PFSK-1 (cell line): ENCODE measurements around the gene ENOSF1.

ENCODE experiments used
- TAF1 ChIP-seq: IDR thresholded peaks from 2 replicates; pipeline ENCODE4 v1.6.1; 2012; ENCODE audit warnings: low read length, control low read depth, borderline replicate concordance; ENCODE audit not compliant: insufficient read depth
- TF ChIP-seq, protein P1 (sequence below), 2 experiments: IDR thresholded peaks; 2 replicates each; pipeline versions ENCODE4 v1.6.1 to v1.8.0; 2011 to 2012; ENCODE audit warnings: low read depth in 2 of 2, low read length in 2 of 2, control low read depth in 1 of 2, inconsistent platforms in 1 of 2, mild to moderate bottlenecking in 1 of 2, moderate library complexity in 1 of 2; ENCODE audit not compliant: insufficient read depth in 1 of 2

GRCh38 chr18:744832-745597 lies 32.6 kb upstream of the ENOSF1 start:
- no peak for TF ChIP-seq TAF1
- TF ChIP-seq, protein P1, sequence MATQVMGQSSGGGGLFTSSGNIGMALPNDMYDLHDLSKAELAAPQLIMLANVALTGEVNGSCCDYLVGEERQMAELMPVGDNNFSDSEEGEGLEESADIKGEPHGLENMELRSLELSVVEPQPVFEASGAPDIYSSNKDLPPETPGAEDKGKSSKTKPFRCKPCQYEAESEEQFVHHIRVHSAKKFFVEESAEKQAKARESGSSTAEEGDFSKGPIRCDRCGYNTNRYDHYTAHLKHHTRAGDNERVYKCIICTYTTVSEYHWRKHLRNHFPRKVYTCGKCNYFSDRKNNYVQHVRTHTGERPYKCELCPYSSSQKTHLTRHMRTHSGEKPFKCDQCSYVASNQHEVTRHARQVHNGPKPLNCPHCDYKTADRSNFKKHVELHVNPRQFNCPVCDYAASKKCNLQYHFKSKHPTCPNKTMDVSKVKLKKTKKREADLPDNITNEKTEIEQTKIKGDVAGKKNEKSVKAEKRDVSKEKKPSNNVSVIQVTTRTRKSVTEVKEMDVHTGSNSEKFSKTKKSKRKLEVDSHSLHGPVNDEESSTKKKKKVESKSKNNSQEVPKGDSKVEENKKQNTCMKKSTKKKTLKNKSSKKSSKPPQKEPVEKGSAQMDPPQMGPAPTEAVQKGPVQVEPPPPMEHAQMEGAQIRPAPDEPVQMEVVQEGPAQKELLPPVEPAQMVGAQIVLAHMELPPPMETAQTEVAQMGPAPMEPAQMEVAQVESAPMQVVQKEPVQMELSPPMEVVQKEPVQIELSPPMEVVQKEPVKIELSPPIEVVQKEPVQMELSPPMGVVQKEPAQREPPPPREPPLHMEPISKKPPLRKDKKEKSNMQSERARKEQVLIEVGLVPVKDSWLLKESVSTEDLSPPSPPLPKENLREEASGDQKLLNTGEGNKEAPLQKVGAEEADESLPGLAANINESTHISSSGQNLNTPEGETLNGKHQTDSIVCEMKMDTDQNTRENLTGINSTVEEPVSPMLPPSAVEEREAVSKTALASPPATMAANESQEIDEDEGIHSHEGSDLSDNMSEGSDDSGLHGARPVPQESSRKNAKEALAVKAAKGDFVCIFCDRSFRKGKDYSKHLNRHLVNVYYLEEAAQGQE (IDR thresholded peaks at IDR 0.05; ENCODE audit: insufficient read depth in 1 of 2, low read depth in 2 of 2, low read length in 2 of 2): no peak
